H9 (cell line): ENCODE measurements around the gene GPR15LG. TPM values are rescaled to one million over a fixed set of nuclear protein-coding genes. Genes with fewer than 3 reads are reported as not detected.

Experiments used
- DNase-seq: peaks from one replicate; pipeline ENCODE4 v3.0.0-alpha.2; 2017
- H2AFZ ChIP-seq: one replicate; pipeline ENCODE4 v1.6.1; 2013; ENCODE audit warnings: mild to moderate bottlenecking, low read length, control low read depth, moderate library complexity
- H2AK5ac ChIP-seq: 2 replicates; pipeline ENCODE4 v1.6.1; 2013; ENCODE audit warnings: low read length, control low read depth, mixed read lengths; ENCODE audit not compliant: insufficient read length
- H2BK120ac ChIP-seq: one replicate; pipeline ENCODE4 v1.6.1; 2013; ENCODE audit warnings: low read depth, mild to moderate bottlenecking, low read length, control low read depth, inconsistent platforms; ENCODE audit not compliant: poor library complexity, severe bottlenecking
- H2BK12ac ChIP-seq: 2 replicates; pipeline ENCODE4 v1.6.1; 2013; ENCODE audit warnings: low read length, control low read depth, mixed read lengths, low read depth; ENCODE audit not compliant: insufficient read length
- H2BK15ac ChIP-seq: 2 replicates; pipeline ENCODE4 v1.6.1; 2013; ENCODE audit warnings: low read depth, low read length, control low read depth
- H2BK20ac ChIP-seq: one replicate; pipeline ENCODE4 v1.6.1; 2013; ENCODE audit warnings: low read depth, mild to moderate bottlenecking, low read length, control low read depth, inconsistent platforms; ENCODE audit not compliant: poor library complexity, severe bottlenecking
- H2BK5ac ChIP-seq: 2 replicates; pipeline ENCODE4 v1.6.1; 2013; ENCODE audit warnings: low read length, control low read depth, mixed read lengths; ENCODE audit not compliant: insufficient read length
- H3K14ac ChIP-seq: 2 replicates; pipeline ENCODE4 v1.6.1; 2013; ENCODE audit warnings: low read length, control low read depth; ENCODE audit not compliant: insufficient read depth
- H3K18ac ChIP-seq: 2 replicates; pipeline ENCODE4 v1.6.1; 2013; ENCODE audit warnings: low read depth, mild to moderate bottlenecking, mixed read lengths, low read length, control low read depth; ENCODE audit not compliant: insufficient read length
- H3K23ac ChIP-seq: 2 replicates; pipeline ENCODE4 v1.6.1; 2013; ENCODE audit warnings: low read length, control low read depth, mixed read lengths, low read depth; ENCODE audit not compliant: insufficient read length
- H3K23me2 ChIP-seq: 2 replicates; pipeline ENCODE4 v1.6.1; 2013; ENCODE audit warnings: low read depth, mild to moderate bottlenecking, mixed read lengths, low read length, control low read depth; ENCODE audit not compliant: insufficient read length, poor library complexity, severe bottlenecking
- H3K27ac ChIP-seq: 2 replicates; pipeline ENCODE4 v1.5.1; 2013; ENCODE audit warnings: low read length, control low read depth, mixed read lengths, low read depth; ENCODE audit not compliant: insufficient read length
- H3K27me3 ChIP-seq: 2 replicates; pipeline ENCODE4 v1.6.1; 2013; ENCODE audit warnings: low read length, control low read depth, inconsistent platforms; ENCODE audit not compliant: insufficient read depth
- H3K4ac ChIP-seq: 2 replicates; pipeline ENCODE4 v1.6.1; 2013; ENCODE audit warnings: low read depth, mild to moderate bottlenecking, control low read depth, inconsistent platforms, low read length, moderate library complexity
- H3K4me1 ChIP-seq: 2 replicates; pipeline ENCODE4 v1.6.1; 2013; ENCODE audit warnings: low read length, control low read depth, inconsistent platforms; ENCODE audit not compliant: insufficient read depth
- H3K4me2 ChIP-seq: 2 replicates; pipeline ENCODE4 v1.6.1; 2013; ENCODE audit warnings: low read length, control low read depth, mixed read lengths; ENCODE audit not compliant: insufficient read length, insufficient read depth
- H3K56ac ChIP-seq: 2 replicates; pipeline ENCODE4 v1.6.1; 2013; ENCODE audit warnings: low read depth, mild to moderate bottlenecking, mixed read lengths, low read length, control low read depth; ENCODE audit not compliant: insufficient read length
- H3K79me1 ChIP-seq: 2 replicates; pipeline ENCODE4 v1.6.1; 2013; ENCODE audit warnings: low read depth, mild to moderate bottlenecking, moderate library complexity, low read length, control low read depth, inconsistent platforms; ENCODE audit not compliant: insufficient read depth, poor library complexity, severe bottlenecking
- H3K79me2 ChIP-seq: 2 replicates; pipeline ENCODE4 v1.6.1; 2013; ENCODE audit warnings: low read length, control low read depth, inconsistent platforms; ENCODE audit not compliant: insufficient read depth
- H3K9ac ChIP-seq: 2 replicates; pipeline ENCODE4 v1.6.1; 2013; ENCODE audit warnings: low read length, control low read depth, mixed read lengths; ENCODE audit not compliant: insufficient read length; ENCODE audit errors: extremely low read depth
- H3K9me3 ChIP-seq: one replicate; pipeline ENCODE4 v1.6.1; 2013; ENCODE audit warnings: low read depth, low read length, inconsistent platforms; ENCODE audit not compliant: control insufficient read depth
- H3T11ph ChIP-seq: one replicate; pipeline ENCODE4 v1.6.1; 2013; ENCODE audit warnings: mild to moderate bottlenecking, low read length, control low read depth, inconsistent platforms
- H4K20me1 ChIP-seq: one replicate; pipeline ENCODE4 v1.6.1; 2013; ENCODE audit not compliant: control insufficient read depth, insufficient read length, insufficient read depth
- H4K5ac ChIP-seq: 2 replicates; pipeline ENCODE4 v1.6.1; 2013; ENCODE audit warnings: low read depth, mild to moderate bottlenecking, mixed read lengths, low read length, control low read depth; ENCODE audit not compliant: insufficient read length
- H4K8ac ChIP-seq: replicated peaks from 2 replicates; pipeline ENCODE4 v1.6.1; 2013; ENCODE audit warnings: low read length, control low read depth, mixed read lengths, low read depth; ENCODE audit not compliant: insufficient read length
- H4K91ac ChIP-seq: 2 replicates; pipeline ENCODE4 v1.6.1; 2013; ENCODE audit warnings: low read depth, mild to moderate bottlenecking, moderate library complexity, mixed read lengths, low read length, control low read depth; ENCODE audit not compliant: insufficient read length
- H3K27ac Mint-ChIP-seq, 3 experiments: 2 replicates in 2 of 3; 3 replicates in 1 of 3; pipeline ENCODE4 v1.8.0; 2020 to 2021; ENCODE audit warnings: mixed read lengths in 3 of 3, mild to moderate bottlenecking in 1 of 3, moderate library complexity in 1 of 3
- H3K27me3 Mint-ChIP-seq: 2 replicates; pipeline ENCODE4 v1.8.0; 2021; ENCODE audit warnings: low read depth, mild to moderate bottlenecking, moderate library complexity, mixed read lengths
- H3K36me3 Mint-ChIP-seq, 3 experiments: 2 replicates in 2 of 3; 3 replicates in 1 of 3; pipeline ENCODE4 v1.8.0; 2020 to 2021; ENCODE audit warnings: low read depth in 3 of 3, mixed read lengths in 3 of 3; ENCODE audit not compliant: insufficient read depth in 1 of 3
- H3K4me1 Mint-ChIP-seq, 2 experiments: 2 replicates each; pipeline ENCODE4 v1.8.0; 2020; ENCODE audit warnings: mixed read lengths in 2 of 2
- H3K4me3 Mint-ChIP-seq, 2 experiments: 2 replicates in 1 of 2; 3 replicates in 1 of 2; pipeline ENCODE4 v1.8.0; 2020 to 2021; ENCODE audit warnings: mild to moderate bottlenecking in 2 of 2, mixed read lengths in 2 of 2, moderate library complexity in 1 of 2
- H3K9me3 Mint-ChIP-seq, 2 experiments: 2 replicates in 1 of 2; 3 replicates in 1 of 2; pipeline ENCODE4 v1.8.0; 2020; ENCODE audit warnings: mild to moderate bottlenecking in 2 of 2, mixed read lengths in 2 of 2, moderate library complexity in 1 of 2
- WGBS: extraction: QIAGEN DNeasy Blood & Tissue Kit; methylation state at CpG from one replicate; pipeline ENCODE4 v1.1.7; 2013; ENCODE audit warnings: missing lambda C conversion rate, low lambda C conversion rate, mixed read lengths; ENCODE audit not compliant: insufficient read length; ENCODE audit errors: extremely low coverage; 5-methylcytosine and 5-hydroxymethylcytosine counted together
- total RNA-seq: library from RNA; stranded (reverse); gene quantifications from 2 replicates; pipeline ENCODE4 v1.2.1, GENCODE V29; 2021
- TF ChIP-seq, protein P1 (sequence below): fragments of 200-600 bp; sonication (generic); conservative IDR thresholded peaks from 3 replicates; pipeline ENCODE4 v1.8.0; 2021; ENCODE audit warnings: antibody characterized with exemption, mild to moderate bottlenecking

GPR15LG gene
- total RNA-seq, 1 experiment from 2014 or later = not detected

GRCh38 chr10:84233940-84234339 lies 60.3 kb downstream of the GPR15LG start:
- no peaks in the 10 kb centered on the region for H4K20me1 ChIP-seq
- no peak overlapping the region for H2BK12ac ChIP-seq
- H3K4me2 ChIP-seq = no peak overlapping the region
- DNase-seq = no peak
- no peak overlapping the region; a peak in 1 of 7 replicates for H3K27ac Mint-ChIP-seq
- no peak overlapping the region for H3K56ac ChIP-seq
- no peaks in the 10 kb centered on the region for H3K9me3 ChIP-seq
- no peak overlapping the region for H3K23ac ChIP-seq
- no peak overlapping the region for H4K8ac ChIP-seq
- TF ChIP-seq, protein P1, sequence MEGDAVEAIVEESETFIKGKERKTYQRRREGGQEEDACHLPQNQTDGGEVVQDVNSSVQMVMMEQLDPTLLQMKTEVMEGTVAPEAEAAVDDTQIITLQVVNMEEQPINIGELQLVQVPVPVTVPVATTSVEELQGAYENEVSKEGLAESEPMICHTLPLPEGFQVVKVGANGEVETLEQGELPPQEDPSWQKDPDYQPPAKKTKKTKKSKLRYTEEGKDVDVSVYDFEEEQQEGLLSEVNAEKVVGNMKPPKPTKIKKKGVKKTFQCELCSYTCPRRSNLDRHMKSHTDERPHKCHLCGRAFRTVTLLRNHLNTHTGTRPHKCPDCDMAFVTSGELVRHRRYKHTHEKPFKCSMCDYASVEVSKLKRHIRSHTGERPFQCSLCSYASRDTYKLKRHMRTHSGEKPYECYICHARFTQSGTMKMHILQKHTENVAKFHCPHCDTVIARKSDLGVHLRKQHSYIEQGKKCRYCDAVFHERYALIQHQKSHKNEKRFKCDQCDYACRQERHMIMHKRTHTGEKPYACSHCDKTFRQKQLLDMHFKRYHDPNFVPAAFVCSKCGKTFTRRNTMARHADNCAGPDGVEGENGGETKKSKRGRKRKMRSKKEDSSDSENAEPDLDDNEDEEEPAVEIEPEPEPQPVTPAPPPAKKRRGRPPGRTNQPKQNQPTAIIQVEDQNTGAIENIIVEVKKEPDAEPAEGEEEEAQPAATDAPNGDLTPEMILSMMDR = no peak
- H3K27ac ChIP-seq = no peak overlapping the region
- H3K4me1 Mint-ChIP-seq = peaks cover 4% of the 10 kb centered on the region in 2 experiments; a peak in 3 of 4 replicates
- no peak overlapping the region for H2AFZ ChIP-seq
- H2BK5ac ChIP-seq = no peak overlapping the region
- H2BK120ac ChIP-seq = no peak overlapping the region
- H3K4me1 ChIP-seq = no peaks in the 10 kb centered on the region
- H2AK5ac ChIP-seq = no peak overlapping the region
- H3T11ph ChIP-seq = no peak overlapping the region
- no peak overlapping the region for H4K91ac ChIP-seq
- no peaks in the 10 kb centered on the region for H3K23me2 ChIP-seq
- peaks cover 3% of the 10 kb centered on the region; the same call in 1 of the 2 replicates for H3K27me3 ChIP-seq
- H2BK15ac ChIP-seq = no peak overlapping the region
- no peaks in the 10 kb centered on the region for H3K9me3 Mint-ChIP-seq
- no peak overlapping the region for H2BK20ac ChIP-seq
- no peaks in the 10 kb centered on the region for H3K79me2 ChIP-seq
- H3K79me1 ChIP-seq = no peaks in the 10 kb centered on the region
- H3K14ac ChIP-seq = no peak overlapping the region
- WGBS = no CpG with 5 or more reads among the region's 4 CpGs
- H3K36me3 Mint-ChIP-seq = no peaks in the 10 kb centered on the region
- H3K27me3 Mint-ChIP-seq = peaks cover 36% of the 10 kb centered on the region
- H4K5ac ChIP-seq = no peak overlapping the region
- H3K4me3 Mint-ChIP-seq = no peak overlapping the region
- no peak overlapping the region for H3K9ac ChIP-seq
- H3K18ac ChIP-seq = no peak overlapping the region
- H3K4ac ChIP-seq = no peak overlapping the region
